K562 (cell line): ENCODE results near the gene LIX1L. TPM values are rescaled to one million over a fixed set of nuclear protein-coding genes. Genes with fewer than 3 reads are reported as not detected.
A peak's percentile ranks its signal among the peaks of the same experiment; 100 is the strongest.

Experiments used
- BDP1 ChIP-seq: IDR thresholded peaks from 3 replicates; pipeline ENCODE4 v1.6.1; 2011; ENCODE audit not compliant: insufficient read length, insufficient read depth
- CBX1 ChIP-seq: sonication (generic); IDR thresholded peaks from 2 replicates; pipeline ENCODE4 v1.6.1; 2016; ENCODE audit warnings: antibody characterized with exemption, low read depth, mild to moderate bottlenecking
- CREBBP ChIP-seq: IDR thresholded peaks from one replicate; pipeline ENCODE4 v1.6.1; 2012; ENCODE audit warnings: low read depth, mild to moderate bottlenecking, control low read depth, inconsistent platforms, low read length
- E2F4 ChIP-seq: sonication (generic); formaldehyde crosslinking; IDR thresholded peaks from 2 replicates; pipeline ENCODE4 v1.8.0; 2022; ENCODE audit warnings: mild to moderate bottlenecking, low read depth, missing genetic modification reagents
- EP300 ChIP-seq: IDR thresholded peaks from 2 replicates; pipeline ENCODE4 v1.6.1; 2012; ENCODE audit warnings: low read length, improper control_type of control experiment
- FOXJ3 ChIP-seq: sonication (generic); formaldehyde crosslinking; IDR thresholded peaks from 2 replicates; pipeline ENCODE4 v1.4.0; 2020; ENCODE audit warnings: mild to moderate bottlenecking, missing genetic modification reagents
- HNRNPL ChIP-seq: fragments of 200-400 bp; formaldehyde crosslinking; IDR thresholded peaks from 2 replicates; pipeline ENCODE4 v1.6.1; 2017; ENCODE audit warnings: low read depth, mild to moderate bottlenecking, low read length
- HOMEZ ChIP-seq: fragments of 250-450 bp; sonication (Bioruptor Pico); IDR thresholded peaks from 2 replicates; pipeline ENCODE4 v1.4.0; 2020; ENCODE audit warnings: mild to moderate bottlenecking, moderate library complexity
- LEF1 ChIP-seq: fragments of 450-650 bp; IDR thresholded peaks from 2 replicates; pipeline ENCODE4 v1.6.1; 2016; ENCODE audit warnings: mild to moderate bottlenecking
- MEF2A ChIP-seq: IDR thresholded peaks from 2 replicates; pipeline ENCODE4 v1.6.1; 2011; ENCODE audit warnings: low read depth, mild to moderate bottlenecking, low read length, moderate library complexity; ENCODE audit not compliant: control insufficient read depth
- MYNN ChIP-seq, 2 experiments: sonication (generic); formaldehyde crosslinking in 1 of 2; IDR thresholded peaks; 2 replicates each; pipeline versions ENCODE4 v1.5.0 to v1.6.1; 2016 to 2020; ENCODE audit warnings: antibody characterized with exemption in 1 of 2, missing genetic modification reagents in 1 of 2
- NCOR1 ChIP-seq: fragments of 450-650 bp; IDR thresholded peaks from 2 replicates; pipeline ENCODE4 v1.6.1; 2016; ENCODE audit warnings: mild to moderate bottlenecking, moderate library complexity
- SETDB1 ChIP-seq: IDR thresholded peaks from one replicate; pipeline ENCODE4 v1.6.1; 2012; ENCODE audit warnings: low read length, control low read depth, inconsistent platforms
- SIRT6 ChIP-seq: IDR thresholded peaks from one replicate; pipeline ENCODE4 v1.6.1; 2012; ENCODE audit warnings: low read depth, mild to moderate bottlenecking, control low read depth, inconsistent platforms, low read length, moderate library complexity
- SPI1 ChIP-seq: IDR thresholded peaks from 2 replicates; pipeline ENCODE4 v1.6.1; 2011; ENCODE audit warnings: low read depth, low read length, control low read depth, borderline replicate concordance
- TCF7 ChIP-seq: sonication (generic); IDR thresholded peaks from 2 replicates; pipeline ENCODE4 v1.6.1; 2016; ENCODE audit warnings: antibody characterized with exemption, borderline replicate concordance
- TCF7L2 ChIP-seq: fragments of 150-350 bp; IDR thresholded peaks from 2 replicates; pipeline ENCODE4 v1.6.1; 2016; ENCODE audit warnings: low read depth, mild to moderate bottlenecking, low read length, moderate library complexity
- YBX1 ChIP-seq: fragments of 450-650 bp; IDR thresholded peaks from 2 replicates; pipeline ENCODE4 v1.7.1; 2016; ENCODE audit warnings: mild to moderate bottlenecking
- ZC3H4 ChIP-seq: sonication (generic); formaldehyde crosslinking; IDR thresholded peaks from 2 replicates; pipeline ENCODE4 v1.9.0; 2021; ENCODE audit warnings: missing genetic modification reagents, borderline replicate concordance
- ZHX1 ChIP-seq: fragments of 150-350 bp; conservative IDR thresholded peaks from 2 replicates; pipeline ENCODE4 v1.6.1; 2014; ENCODE audit warnings: low read length
- ZNF316 ChIP-seq: fragments of 450-650 bp; IDR thresholded peaks from 2 replicates; pipeline ENCODE4 v1.6.1; 2016
- ZNF431 ChIP-seq: sonication (generic); formaldehyde crosslinking; IDR thresholded peaks from 2 replicates; pipeline ENCODE4 v1.8.0; 2022; ENCODE audit warnings: mild to moderate bottlenecking, missing genetic modification reagents
- polyA plus RNA-seq, 8 experiments: library from polyadenylated mRNA; depleted of rRNA in 4 of 8; stranded (reverse) in 5 of 8; unstranded in 3 of 8; fragments of >200 nt; fragmentation: Nextera tagmentation in 2 of 8; fragmentation: Illumina TruSeq in 1 of 8; extraction: Ambion mirVana in 2 of 8; extraction: Trizol in 1 of 8; gene quantifications; 2 replicates each; pipeline versions ENCODE4 v1.2.1 to v1.2.3, GENCODE V29; 2011 to 2014; ENCODE audit warnings: inconsistent platforms in 1 of 8, missing spikeins in 1 of 8
- total RNA-seq, 7 experiments: library from RNA; depleted of rRNA in 6 of 7; stranded (reverse); fragments of >200 nt in 6 of 7; fragmentation: Illumina TruSeq in 2 of 7; extraction: Trizol in 2 of 7; gene quantifications; 2 replicates each; pipeline versions ENCODE4 v1.2.1 to v1.2.3, GENCODE V29; 2011 to 2021; ENCODE audit warnings: low replicate concordance in 1 of 7
- TF ChIP-seq, protein P1 (sequence below): fragments of 250-450 bp; sonication (Bioruptor Pico); IDR thresholded peaks from 2 replicates; pipeline ENCODE4 v1.8.0; 2022; ENCODE audit warnings: moderate library complexity, mild to moderate bottlenecking, inconsistent platforms

LIX1L gene
- total and polyA plus RNA-seq, 9 of the 15 experiments (the other 6 are each of a cell fraction or from before 2014, with no cell fraction given) = 4.6 to 26.5 (median 12.5) TPM

- no peak for TF ChIP-seq HOMEZ (CRISPR knock-in tag)
- TF ChIP-seq TCF7 = 0 out of 2 replicates have a peak, but pooled peaks have one; percentile 31
- no peak for TF ChIP-seq ZC3H4
- peak; percentile 11; the same call in 1 of the 2 replicates for TF ChIP-seq MYNN (IDR thresholded peaks at IDR 0.05)
- no peak for TF ChIP-seq MYNN (CRISPR knock-in tag; IDR thresholded peaks at IDR 0.05)
- 0 out of 2 replicates have a peak, but pooled peaks have one; percentile 41 for TF ChIP-seq ZHX1
- no peak for TF ChIP-seq TCF7L2
- TF ChIP-seq SIRT6 = no peak
- no peak for TF ChIP-seq FOXJ3
- peak; percentile 57; the same call in 1 of the 2 replicates for TF ChIP-seq E2F4 (CRISPR knock-in tag)
- 0 out of 2 replicates have a peak, but pooled peaks have one; percentile 24 for TF ChIP-seq CBX1
- TF ChIP-seq LEF1 = 0 out of 2 replicates have a peak, but pooled peaks have one; percentile 43
- TF ChIP-seq NCOR1 = peak; percentile 62
- no peak for TF ChIP-seq HNRNPL
- TF ChIP-seq SPI1 = peak; percentile 60; the same call in 1 of the 2 replicates
- TF ChIP-seq SETDB1 = no peak
- TF ChIP-seq MEF2A = no peak
- TF ChIP-seq CREBBP = no peak
- no peak for TF ChIP-seq BDP1
- TF ChIP-seq ZNF316 = 0 out of 2 replicates have a peak, but pooled peaks have one; percentile 22
- TF ChIP-seq EP300 = no peak
- TF ChIP-seq, protein P1, sequence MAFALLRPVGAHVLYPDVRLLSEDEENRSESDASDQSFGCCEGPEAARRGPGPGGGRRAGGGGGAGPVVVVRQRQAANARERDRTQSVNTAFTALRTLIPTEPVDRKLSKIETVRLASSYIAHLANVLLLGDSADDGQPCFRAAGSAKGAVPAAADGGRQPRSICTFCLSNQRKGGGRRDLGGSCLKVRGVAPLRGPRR (CRISPR knock-in tag) = no peak
- TF ChIP-seq YBX1 = no peak
- TF ChIP-seq ZNF431 (CRISPR knock-in tag) = 0 out of 2 replicates have a peak, but pooled peaks have one; percentile 22
Measured at GRCh38 chr1:145927063-145927886, 30.5 kb downstream of the LIX1L start, which contains the start of gene RBM8A (continued).
